Activated CD8-positive, alpha-beta memory T cell treated with anti-CD3 and anti-CD28 coated beads, Interleukin-2, amount 50 U/mL, for 1 hour (primary cell): Measurements from ENCODE around the gene VPREB1.
"Not testable (repeated sequence)": the region's sequence is repeated elsewhere in the genome, so short reads cannot be mapped to it uniquely, and the experiment has no call there.

Source experiments
- DNase-seq: peaks from one replicate; pipeline ENCODE4 v3.0.0-alpha.2; 2020; ENCODE audit errors: extremely low read depth

Gene VPREB1

GRCh38 chr22:22294641-22295040 is 50.1 kb downstream of the VPREB1 start:
- DNase-seq, result not testable (repeated sequence)
